HG02970 (cell line): ENCODE data around the gene ARHGAP22.

Source experiments
- ATAC-seq: cut with Tn5 transposase; IDR thresholded peaks from one replicate; pipeline ENCODE4 v1.9.1; 2021; ENCODE audit warnings: mild to moderate bottlenecking, moderate library complexity, moderate number of reproducible peaks; ENCODE audit not compliant: unreplicated experiment, low FRiP score

The ARHGAP22 gene

DNA sequence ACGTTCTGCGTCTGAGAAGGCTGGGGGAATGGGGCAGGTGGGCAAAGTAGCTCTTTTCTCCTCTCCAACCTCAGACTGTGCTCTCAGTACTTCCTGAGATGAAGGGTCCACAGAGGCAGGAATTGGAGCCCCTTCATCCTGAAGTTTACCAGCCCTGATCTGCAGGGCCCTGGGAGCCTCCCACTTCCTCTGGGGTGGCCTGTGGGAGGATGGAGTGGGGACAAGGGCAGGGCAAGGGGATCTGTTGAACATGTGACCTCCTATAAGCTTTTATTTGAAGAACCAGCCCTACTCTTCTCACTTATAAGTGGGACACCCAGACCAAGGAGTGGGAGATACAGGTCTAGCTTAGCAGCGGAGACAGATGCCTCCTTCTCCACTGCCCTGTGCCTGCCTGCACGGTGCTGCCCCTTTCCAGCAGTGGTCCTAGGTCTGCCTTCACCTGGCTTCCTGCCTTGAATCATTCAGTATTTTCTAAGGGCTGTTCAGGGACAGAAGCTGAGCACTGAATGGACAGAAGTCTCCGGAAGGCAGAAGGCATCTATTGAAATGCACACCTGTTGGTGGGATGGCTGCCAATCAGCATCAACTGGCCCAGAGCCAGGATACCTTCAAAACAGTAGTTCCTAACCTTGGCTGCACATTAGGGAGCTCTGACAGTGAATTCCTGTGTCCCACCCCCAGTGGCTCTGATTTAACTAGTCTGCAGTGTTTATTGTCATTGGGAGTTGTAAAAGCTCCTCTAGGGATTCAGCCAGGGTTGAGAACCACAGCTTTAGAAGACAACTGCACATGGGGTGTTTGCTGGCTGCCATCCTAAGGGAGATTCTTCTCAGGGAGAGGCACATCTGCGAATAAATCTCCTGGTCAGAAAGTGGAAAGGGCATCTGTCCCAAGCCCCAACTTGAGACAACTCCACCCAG is 2.7 kb upstream of the ARHGAP22 start:
- no peak for ATAC-seq

GRCh38 chr10:48606530-48607355 is 1.9 kb upstream of the ARHGAP22 start:
- ATAC-seq, result no peak

GRCh38 chr10:48605786-48606529 is 1.1 kb upstream of the ARHGAP22 start:
- no peak for ATAC-seq

- ATAC-seq, result no peak
Measured at GRCh38 chr10:48604039-48604990, 558 bp downstream of the ARHGAP22 start.

DNA sequence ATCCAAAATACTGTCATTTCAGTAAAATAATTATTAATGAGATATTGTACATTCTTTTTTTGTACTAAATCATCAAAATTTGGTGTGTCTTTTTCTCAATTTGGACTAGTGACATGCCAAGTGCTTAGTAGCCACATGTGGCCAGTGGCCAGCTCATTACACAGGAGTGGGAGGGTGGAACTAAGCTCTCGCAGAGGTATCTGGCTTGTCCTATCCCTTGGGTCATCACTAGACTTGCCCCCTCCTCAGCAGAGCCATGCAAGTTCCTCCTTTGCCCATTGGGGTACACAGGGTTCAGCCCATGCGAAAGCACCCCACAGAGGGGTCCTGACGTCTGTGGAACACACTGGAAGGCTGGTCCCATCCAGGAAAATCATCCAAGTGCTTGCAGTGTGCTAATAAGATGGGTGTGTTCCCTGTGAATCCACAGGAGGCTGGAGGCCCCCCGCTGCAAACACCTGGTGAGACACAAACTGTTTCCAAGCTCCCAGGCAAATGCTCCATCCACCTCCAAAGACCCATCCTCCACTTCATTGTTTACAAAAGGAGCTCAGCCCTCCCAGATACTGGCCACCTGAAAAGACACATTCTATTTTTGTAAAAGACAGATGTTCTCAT is 1.3 kb downstream of the ARHGAP22 start:
- no peak for ATAC-seq

DNA sequence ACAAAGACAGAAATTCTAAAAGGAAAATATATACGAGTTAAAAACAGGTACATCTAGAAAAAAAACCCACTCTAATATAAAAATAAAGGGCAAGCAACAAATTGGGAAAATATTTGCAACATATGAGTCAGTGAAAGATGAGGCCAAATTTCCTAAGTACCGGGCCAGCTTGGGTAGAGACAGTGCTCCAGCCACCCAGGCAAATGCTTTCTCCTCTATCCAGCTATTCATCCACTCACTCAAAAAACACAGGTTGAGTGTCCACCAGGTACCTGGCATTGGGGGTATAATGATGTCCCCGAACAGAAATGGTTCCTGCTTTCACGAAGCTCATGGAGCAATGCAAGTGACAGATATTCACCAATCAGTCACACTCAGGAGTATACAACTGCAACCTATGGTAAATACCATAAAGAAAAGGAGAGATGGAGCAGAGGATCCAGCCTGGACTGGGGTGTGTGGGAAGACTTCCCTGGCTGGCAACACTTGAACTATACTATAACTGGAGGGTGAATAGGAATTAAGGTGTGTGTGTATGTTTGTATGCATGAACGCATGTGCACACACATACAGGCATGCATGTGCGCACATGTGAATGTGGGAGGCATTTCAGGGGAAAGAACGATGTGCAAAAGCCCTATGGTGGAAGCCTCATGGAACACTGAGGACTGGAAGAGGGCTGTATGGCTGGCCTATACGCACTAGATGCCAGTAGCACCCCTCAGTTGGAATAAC is 2.3 kb downstream of the ARHGAP22 start:
- no peak for ATAC-seq

GRCh38 chr10:48601789-48602188 is 3.1 kb downstream of the ARHGAP22 start:
- ATAC-seq, result no peak

DNA sequence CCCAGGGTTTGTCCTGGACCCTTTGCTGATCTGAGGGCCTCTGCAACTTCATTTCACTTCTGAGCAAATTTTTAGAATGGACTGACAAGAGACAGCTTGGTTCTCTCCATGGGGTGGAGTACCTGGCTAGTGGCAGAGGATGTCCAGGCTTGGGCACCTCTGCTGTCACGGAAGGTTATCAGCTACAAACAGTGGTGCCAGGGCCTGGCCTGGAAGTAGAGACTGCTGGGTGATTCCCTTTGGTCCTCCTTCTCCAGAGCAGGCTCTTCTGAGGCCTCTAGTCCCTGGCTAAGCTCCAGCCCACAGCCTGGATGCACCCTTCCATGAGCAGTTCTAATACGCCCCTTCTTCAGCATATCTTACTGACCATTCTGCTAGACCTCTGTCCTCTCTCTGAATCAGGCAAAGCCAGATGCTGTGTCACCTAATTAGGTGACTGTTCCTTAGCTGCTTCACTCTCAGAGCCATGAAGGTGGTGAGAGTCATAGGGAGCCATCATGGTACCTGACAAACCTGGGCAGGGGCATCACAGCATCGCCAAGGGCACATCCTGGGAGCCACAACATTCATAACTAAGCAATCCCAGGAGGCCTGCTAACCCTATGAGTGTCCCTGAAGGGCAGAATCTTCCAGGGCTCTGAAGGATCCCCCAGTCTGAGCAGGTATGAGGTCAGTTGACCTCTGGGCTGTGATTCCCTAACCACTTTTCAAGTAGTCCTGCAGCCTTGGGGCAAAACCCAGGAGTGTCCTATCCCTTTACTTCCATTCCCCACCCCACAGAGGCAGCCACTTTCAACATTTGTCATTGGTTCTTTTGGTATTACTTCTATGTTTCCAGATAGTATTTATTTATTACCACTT is 4.0 kb downstream of the ARHGAP22 start:
- ATAC-seq, result no peak

DNA sequence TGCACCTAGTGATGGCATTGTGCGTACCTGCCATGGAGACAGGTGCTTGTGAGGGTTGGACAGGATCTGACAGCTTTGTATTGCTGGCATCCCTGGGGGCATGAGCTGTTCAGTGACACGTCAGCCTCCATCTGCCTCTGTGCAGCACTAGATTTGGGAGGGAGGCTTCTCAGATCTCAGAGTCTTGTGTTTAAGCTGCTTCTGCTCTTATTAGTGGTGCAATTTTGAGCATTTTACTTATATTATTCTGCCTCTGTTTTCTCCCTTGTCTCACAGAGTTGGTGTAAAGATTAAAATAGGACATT is 5.1 kb downstream of the ARHGAP22 start:
- ATAC-seq, result no peak

- ATAC-seq, result no peak
Measured at GRCh38 chr10:48598936-48599829, 5.7 kb downstream of the ARHGAP22 start.

GRCh38 chr10:48598243-48598935 is 6.5 kb downstream of the ARHGAP22 start:
- ATAC-seq, result no peak

DNA sequence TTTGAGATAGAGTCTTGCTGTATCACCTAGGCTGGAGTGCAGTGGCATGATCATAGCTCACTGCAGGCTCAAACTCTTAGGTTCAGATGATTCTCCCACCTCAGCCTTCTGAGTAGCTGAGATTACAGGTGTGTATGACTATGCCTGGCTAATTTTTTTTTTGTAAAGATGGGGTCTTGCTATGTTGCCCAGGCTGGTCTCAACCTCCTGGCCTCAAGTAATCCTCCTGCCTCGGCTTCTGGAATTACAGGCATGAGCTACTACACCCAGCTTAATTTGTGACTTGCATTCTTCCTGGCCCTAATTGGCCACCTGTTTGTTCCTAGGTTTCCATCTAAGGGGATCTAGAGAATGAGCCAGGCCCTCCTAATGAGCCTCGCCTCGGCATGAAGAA is 9.3 kb downstream of the ARHGAP22 start:
- no peak for ATAC-seq

GRCh38 chr10:48594803-48595538 is 9.9 kb downstream of the ARHGAP22 start:
- no peak for ATAC-seq

GRCh38 chr10:48594371-48594770 is 10.5 kb downstream of the ARHGAP22 start:
- no peak for ATAC-seq

DNA sequence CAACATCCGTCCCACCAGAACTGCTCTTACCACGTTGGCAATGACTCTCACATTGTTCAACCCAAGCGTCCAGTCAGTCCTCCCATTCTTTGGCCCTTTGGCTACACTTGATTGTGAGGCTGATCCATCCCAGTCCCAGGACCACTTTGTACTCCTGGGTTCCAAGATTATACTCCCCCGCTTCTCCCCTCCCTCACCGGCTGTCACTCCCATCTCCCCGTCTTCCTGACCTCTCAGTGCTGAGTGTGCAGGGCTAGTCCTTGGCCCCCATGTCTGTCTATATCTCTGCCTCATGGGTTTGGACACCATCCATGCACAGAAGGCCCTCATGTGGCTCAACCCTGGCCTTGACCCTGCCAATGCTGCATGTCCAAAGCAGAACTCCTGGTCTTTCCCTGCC is 12.5 kb downstream of the ARHGAP22 start:
- no peak for ATAC-seq

DNA sequence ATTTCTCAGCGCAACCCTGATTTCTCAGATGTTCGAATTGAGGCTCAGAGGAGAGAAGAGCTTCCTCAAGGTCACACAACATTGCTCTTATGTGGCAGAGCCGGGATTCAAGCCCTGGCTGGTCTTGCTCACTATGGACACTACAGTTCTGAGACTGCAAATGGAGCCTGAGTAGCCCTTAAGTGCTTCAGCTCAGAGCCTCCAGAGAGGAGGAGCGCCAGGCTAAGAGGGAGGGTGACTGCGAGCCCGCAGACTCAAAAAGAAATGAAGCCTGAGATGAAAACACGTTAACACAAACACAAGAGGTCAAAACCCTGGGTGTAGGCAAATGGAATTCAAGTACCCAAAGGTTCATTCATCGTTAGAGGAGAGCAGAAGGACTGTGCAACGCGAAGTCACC is 13.9 kb downstream of the ARHGAP22 start:
- no peak for ATAC-seq
